Loucy (cell line): Measurements from ENCODE around the gene SIGLEC7.

Experiments used
- CTCF ChIP-seq: fragments of 200-600 bp; sonication (generic); conservative IDR thresholded peaks from 2 replicates; pipeline ENCODE4 v1.5.1; 2014; ENCODE audit warnings: mild to moderate bottlenecking, antibody characterized with exemption, low read length
- EZH2phosphoT487 ChIP-seq: fragments of 200-600 bp; IDR thresholded peaks from 2 replicates; pipeline ENCODE4 v1.6.1; 2018; ENCODE audit warnings: antibody characterized with exemption, mild to moderate bottlenecking, moderate library complexity, borderline replicate concordance

- TF ChIP-seq CTCF (no peak), EZH2phosphoT487 (no peak)
Measured at GRCh38 chr19:51119101-51119500, 23.0 kb upstream of the SIGLEC7 start.
